Lower leg skin (tissue), 4 donors: Measurements from ENCODE around the gene CLEC16A. TPM values are rescaled to one million over a fixed set of nuclear protein-coding genes. Genes with fewer than 3 reads are reported as not detected.
"Not testable (repeated sequence)": the region's sequence is repeated elsewhere in the genome, so short reads cannot be mapped to it uniquely, and the experiment has no call there.

ENCODE experiments used
- DNase-seq, 2 donors: peaks; one replicate each; pipeline ENCODE4 v3.0.0-alpha.2; 2019; ENCODE audit warnings: low spot score in 2 of 2
- H3K4me3 ChIP-seq: fragments of 200-600 bp; sonication (generic); 2 replicates; pipeline ENCODE4 v1.5.1; 2017; ENCODE audit warnings: mild to moderate bottlenecking, low read depth; ENCODE audit not compliant: poor library complexity, severe bottlenecking
- CTCF ChIP-seq, 3 donors: fragments of 450-650 bp; IDR thresholded peaks; one replicate each; pipeline ENCODE4 v1.5.1; 2016; ENCODE audit warnings: antibody characterized with exemption in 3 of 3, mild to moderate bottlenecking in 3 of 3, moderate library complexity in 2 of 3
- POLR2A ChIP-seq, 2 donors: fragments of 450-650 bp; IDR thresholded peaks; one replicate each; pipeline ENCODE4 v1.6.1; 2016 to 2017; ENCODE audit warnings: antibody characterized with exemption in 2 of 2, mild to moderate bottlenecking in 1 of 2, moderate library complexity in 1 of 2
- WGBS, 2 donors: methylation state at CpG; one replicate each; pipeline ENCODE4 v1.1.5; 2018; 5-methylcytosine and 5-hydroxymethylcytosine counted together
- intact Hi-C: fragments of 100-400 bp; cut with DNase I; formaldehyde crosslinking; loops from one replicate; pipeline ENCODE4 v1.15.0; 2023; ENCODE audit warnings: low total_unique reads
- total RNA-seq, 4 donors: library from RNA; depleted of rRNA; stranded (reverse); fragments of >200 nt; gene quantifications; one replicate each; pipeline ENCODE4 v1.1.0, GENCODE V29; 2016

The CLEC16A gene
- total RNA-seq, 4 donors from 2014 or later, result 26.8 to 30.0 (median 29.5) TPM

- intact Hi-C loops, result no loop called here
- 3 to 8% methylated on average over 11 to 32 of the region's 36 CpGs for WGBS, 2 donors
- H3K4me3 ChIP-seq, result peak overlapping the region; percentile 63
- TF ChIP-seq CTCF (IDR thresholded peaks at IDR 0.05), result no peak
- TF ChIP-seq POLR2A (IDR thresholded peaks at IDR 0.05), result no peak
- no peak for DNase-seq
These were observed 3.0 kb upstream of the CLEC16A start for GRCh38 chr16:10941127-10941933.

- DNase-seq, intact Hi-C loops: not testable (repeated sequence)
- WGBS, 2 donors, result 0% methylated on average over 14 to 34 of the region's 52 CpGs
- peak overlapping the region; percentile 63 for H3K4me3 ChIP-seq
These were observed 2.4 kb upstream of the CLEC16A start for GRCh38 chr16:10941935-10942351.

GRCh38 chr16:10942352-10943063 lies 1.9 kb upstream of the CLEC16A start, which contains the start of gene DEXI:
TSS of gene DEXI (minus strand) at chr16:10942468. CDS start at chr16:10942005, 463 bp downstream.
- TF ChIP-seq CTCF (IDR thresholded peaks at IDR 0.05) (no peak), POLR2A (IDR thresholded peaks at IDR 0.05) (no peak)
- peak within 1 kb of the TSS; percentile 63 for H3K4me3 ChIP-seq
- peak; percentile 91 to 99 for DNase-seq
- intact Hi-C loops, result no loop called here
- WGBS, 2 donors, result 6% methylated on average over 27 to 40 of the region's 55 CpGs

- no peak for DNase-seq
- WGBS, 2 donors, result 70 to 78% methylated on average over 7 of the region's 7 CpGs
- intact Hi-C loops, result no loop called here
- TF ChIP-seq POLR2A (IDR thresholded peaks at IDR 0.05), result no peak
- TF ChIP-seq CTCF (IDR thresholded peaks at IDR 0.05), result no peak
- H3K4me3 ChIP-seq, result no peak overlapping the region
These were observed 1.4 kb upstream of the CLEC16A start for GRCh38 chr16:10943064-10943353.

- no peak for TF ChIP-seq POLR2A (IDR thresholded peaks at IDR 0.05)
- no peak for TF ChIP-seq CTCF (IDR thresholded peaks at IDR 0.05)
- intact Hi-C loops, result no loop called here
- WGBS, 2 donors, result 34 to 35% methylated on average over 14 of the region's 14 CpGs
- no peak for DNase-seq
- peak overlapping the region; percentile 97 for H3K4me3 ChIP-seq
These were observed 862 bp downstream of the CLEC16A start for GRCh38 chr16:10945065-10945787.

GRCh38 chr16:10946308-10946707 lies 1.9 kb downstream of the CLEC16A start:
- 25 to 34% methylated on average over 5 of the region's 5 CpGs for WGBS, 2 donors
- intact Hi-C loops, result no loop called here
- TF ChIP-seq POLR2A (IDR thresholded peaks at IDR 0.05) (no peak), CTCF (IDR thresholded peaks at IDR 0.05) (no peak)
- no peak for DNase-seq
- H3K4me3 ChIP-seq, result no peak overlapping the region
